ENCODE data around the gene AQP3. TPM values are rescaled to one million over a fixed set of nuclear protein-coding genes. Genes with fewer than 3 reads are reported as not detected.

The AQP3 gene
- total and polyA plus RNA-seq, 9 of the 15 experiments (the other 6 are each of a cell fraction or from before 2014, with no cell fraction given), result 4.2 to 31.5 (median 17.6) TPM

- TF ChIP-seq ZFP1 (CRISPR knock-in tag; IDR thresholded peaks at IDR 0.05), result no peak
- TF ChIP-seq ETV6 (IDR thresholded peaks at IDR 0.05; ENCODE audit: borderline replicate concordance in 1 of 2, low read depth in 2 of 2, low read length in 1 of 2), result no peak
- TF ChIP-seq ETV6 (CRISPR knock-in tag; IDR thresholded peaks at IDR 0.05; ENCODE audit: borderline replicate concordance), result no peak
- no peak for TF ChIP-seq MYNN (IDR thresholded peaks at IDR 0.05)
- no peak for TF ChIP-seq MYNN (CRISPR knock-in tag; IDR thresholded peaks at IDR 0.05)
- TF ChIP-seq CHCHD3 (CRISPR knock-in tag; IDR thresholded peaks at IDR 0.05), result no peak
- TF ChIP-seq MYC (IDR thresholded peaks at IDR 0.05; ENCODE audit: low read depth, low read length), result 0 out of 2 replicates have a peak, but pooled peaks have one; percentile 13
- no peak for TF ChIP-seq MYC (CRISPR knock-in tag; IDR thresholded peaks at IDR 0.05; ENCODE audit: borderline replicate concordance, low read depth)
- TF ChIP-seq TAF15 (IDR thresholded peaks at IDR 0.05; ENCODE audit: low read depth, low read length), result no peak
- TF ChIP-seq RREB1 (CRISPR knock-in tag; IDR thresholded peaks at IDR 0.05), result no peak
- TF ChIP-seq REST (IDR thresholded peaks at IDR 0.05; ENCODE audit: borderline replicate concordance), result peak; percentile 59
- TF ChIP-seq REST (CRISPR knock-in tag; IDR thresholded peaks at IDR 0.05; ENCODE audit: low read depth), result no peak
- no peak for TF ChIP-seq NR2C2 (CRISPR knock-in tag; IDR thresholded peaks at IDR 0.05)
- TF ChIP-seq NR2C2 (tag; IDR thresholded peaks at IDR 0.05), result no peak
- TF ChIP-seq EP300 (IDR thresholded peaks at IDR 0.05; ENCODE audit: low read length), result no peak
Observed at GRCh38 chr9:33452828-33453271, 5.5 kb upstream of the AQP3 start (continued).

Measured in K562 (cell line).